ENCODE results near the gene NECTIN1. TPM values are rescaled to one million over a fixed set of nuclear protein-coding genes. Genes with fewer than 3 reads are reported as not detected.

The NECTIN1 gene
- total and polyA plus RNA-seq, 2 of the 4 experiments (the other 2 are of a cell fraction), result 2.3 to 4.2 TPM

- 0 out of 2 replicates have a peak, but pooled peaks cover 3% of the 10 kb centered on the region for H3K9me3 ChIP-seq (ENCODE audit: control insufficient read depth, insufficient read depth, low read length)
- TF ChIP-seq MAFK (IDR thresholded peaks at IDR 0.05; ENCODE audit: low read depth, low read length) (no peak), MAZ (IDR thresholded peaks at IDR 0.05; ENCODE audit: borderline replicate concordance, low read depth, low read length) (no peak), POLR2A (IDR thresholded peaks at IDR 0.05; ENCODE audit: low read depth, low read length) (no peak), CTCF (conservative IDR thresholded peaks at IDR 0.05; ENCODE audit: low read depth, low read length) (no peak), MXI1 (IDR thresholded peaks at IDR 0.05; ENCODE audit: borderline replicate concordance, low read depth, low read length) (no peak), RAD21 (IDR thresholded peaks at IDR 0.05; ENCODE audit: low read length) (no peak), RCOR1 (IDR thresholded peaks at IDR 0.05; ENCODE audit: insufficient replicate concordance, low read length) (no peak), FOS (IDR thresholded peaks at IDR 0.05; ENCODE audit: low read depth, low read length) (no peak)
- TF ChIP-seq, protein P1, sequence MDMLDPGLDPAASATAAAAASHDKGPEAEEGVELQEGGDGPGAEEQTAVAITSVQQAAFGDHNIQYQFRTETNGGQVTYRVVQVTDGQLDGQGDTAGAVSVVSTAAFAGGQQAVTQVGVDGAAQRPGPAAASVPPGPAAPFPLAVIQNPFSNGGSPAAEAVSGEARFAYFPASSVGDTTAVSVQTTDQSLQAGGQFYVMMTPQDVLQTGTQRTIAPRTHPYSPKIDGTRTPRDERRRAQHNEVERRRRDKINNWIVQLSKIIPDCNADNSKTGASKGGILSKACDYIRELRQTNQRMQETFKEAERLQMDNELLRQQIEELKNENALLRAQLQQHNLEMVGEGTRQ (IDR thresholded peaks at IDR 0.05; ENCODE audit: low read depth, low read length), result no peak
- H3K4ac ChIP-seq (ENCODE audit: low read depth, low read length), result no peak overlapping the region
- no TSS peak for BruUV-seq (replicated peaks)
- H3K36me3 ChIP-seq (ENCODE audit: control insufficient read depth, insufficient read depth, low read length), result no peaks in the 10 kb centered on the region
- H2BK15ac ChIP-seq (ENCODE audit: low read depth, low read length), result no peak overlapping the region
- no peak overlapping the region for H3K56ac ChIP-seq (ENCODE audit: extremely low read depth, insufficient read depth, low read length)
- H2AK5ac ChIP-seq (ENCODE audit: low read depth, low read length), result no peak overlapping the region
- dilution Hi-C loops (cut with HindIII; ENCODE audit: low sequenced_read_pairs, unreplicated experiment) (no loop called here), intact Hi-C loops (cut with micrococcal nuclease) (no loop called here), in situ Hi-C loops (cut with MboI; ENCODE audit: low sequenced_read_pairs) (no loop called here)
- H2AFZ ChIP-seq (replicated peaks; ENCODE audit: low read length, poor library complexity), result no peak overlapping the region
- WGBS, 2 experiments (ENCODE audit: extremely low coverage in 2 of 2, insufficient read length in 1 of 2), result 60% methylated on average over 1 of the region's 8 CpGs; no CpG with 5 or more reads in 1 of the 2 experiments
- no peak overlapping the region for H3K14ac ChIP-seq (replicated peaks; ENCODE audit: low read depth, low read length)
- no peak overlapping the region for H2BK120ac ChIP-seq (ENCODE audit: low read depth, low read length)
- H3K18ac ChIP-seq (ENCODE audit: low read depth, low read length), result no peak overlapping the region
- no peak overlapping the region for H4K91ac ChIP-seq (ENCODE audit: insufficient read depth, low read depth, low read length)
- H2BK5ac ChIP-seq (ENCODE audit: low read depth, low read length, poor library complexity, severe bottlenecking), result no peak overlapping the region
- ChIA-PET CTCF (no interaction called here), POLR2A (ENCODE audit: unreplicated experiment) (no interaction called here)
- DNase-seq (no peak), ATAC-seq (ENCODE audit: low read depth) (no peak)
- no peak overlapping the region for H3K4me3 ChIP-seq (ENCODE audit: insufficient read depth, low read depth, low read length)
- no peaks in the 10 kb centered on the region for H4K20me1 ChIP-seq (ENCODE audit: insufficient read depth, low read length)
- H3K27ac ChIP-seq (ENCODE audit: insufficient read depth, low read length), result no peak overlapping the region
- no peak overlapping the region for H2BK20ac ChIP-seq (ENCODE audit: low read depth, low read length)
- no peak overlapping the region for H3K4me2 ChIP-seq (ENCODE audit: low read depth, low read length)
- H3K79me1 ChIP-seq (ENCODE audit: low read depth in 1 of 2, low read length in 2 of 2), result no peaks in the 10 kb centered on the region
- H3K27me3 ChIP-seq (ENCODE audit: control insufficient read depth, insufficient read depth, low read length), result peaks cover 54% of the 10 kb centered on the region
- no peaks in the 10 kb centered on the region for H3K4me1 ChIP-seq (ENCODE audit: control insufficient read depth, insufficient read depth, low read length)
- H4K5ac ChIP-seq (ENCODE audit: low read depth, low read length), result no peak overlapping the region
- H3K9me1 ChIP-seq (ENCODE audit: insufficient read depth, low read length), result no peaks in the 10 kb centered on the region
- no peak overlapping the region for H3K9ac ChIP-seq (ENCODE audit: low read depth, low read length)
- no peak overlapping the region for H3K23ac ChIP-seq (ENCODE audit: low read depth, low read length)
- no peak overlapping the region for H4K8ac ChIP-seq (ENCODE audit: low read depth in 2 of 2, low read length in 2 of 2)
- H2AK9ac ChIP-seq (replicated peaks; ENCODE audit: low read depth, low read length, poor library complexity), result no peak overlapping the region
Observed at GRCh38 chr11:119635776-119636175, 93.2 kb downstream of the NECTIN1 start.

All from IMR-90 (cell line).